ENCODE data around the gene TOMM22.

The TOMM22 gene

DNA sequence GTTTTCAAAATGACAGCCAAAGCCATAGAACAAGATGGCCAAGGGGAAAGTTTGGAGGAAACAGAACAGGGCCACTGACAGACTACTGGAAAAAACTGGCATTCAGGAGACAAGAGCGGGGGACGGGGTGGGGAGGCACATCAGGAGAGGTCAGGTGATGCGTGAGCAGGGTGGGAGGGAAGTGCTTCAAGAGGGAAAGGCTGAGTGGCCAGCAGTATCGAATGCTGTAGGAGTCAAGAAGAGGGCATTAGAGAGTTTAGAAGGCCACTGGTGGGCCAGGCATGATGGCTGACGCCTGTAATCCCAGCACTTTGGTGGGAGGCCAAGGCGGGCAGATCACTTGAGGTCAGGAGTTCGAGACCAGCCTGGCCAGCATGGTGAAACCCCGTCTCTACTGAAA is 32.2 kb downstream of the TOMM22 start:
- DNase-seq = no peak

- no peak for DNase-seq
Observed at GRCh38 chr22:38715176-38715764, 33.5 kb downstream of the TOMM22 start.

GRCh38 chr22:38715852-38716251 is 34.1 kb downstream of the TOMM22 start:
- DNase-seq = no peak

- no peak for DNase-seq
Observed at GRCh38 chr22:38716271-38716670, 34.5 kb downstream of the TOMM22 start.

DNA sequence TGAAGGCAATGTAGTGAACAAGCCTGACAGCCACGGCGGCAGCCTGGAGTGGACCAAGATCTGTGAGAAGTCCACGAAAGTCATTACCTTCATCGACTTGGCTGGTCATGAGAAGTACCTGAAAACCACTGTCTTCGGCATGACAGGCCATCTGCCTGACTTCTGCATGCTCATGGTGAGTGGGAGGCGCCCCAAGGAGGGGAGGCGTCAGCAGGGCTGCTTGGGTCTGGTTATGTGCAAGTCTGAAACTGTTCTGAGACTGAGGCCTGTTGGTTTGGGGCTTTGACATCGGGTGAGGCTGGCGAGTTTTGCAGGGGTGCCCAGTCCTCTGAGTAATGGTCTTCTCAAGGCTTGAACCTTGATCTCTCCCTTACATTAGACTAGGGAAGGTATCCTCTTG is 35.1 kb downstream of the TOMM22 start:
- no peak for DNase-seq

DNA sequence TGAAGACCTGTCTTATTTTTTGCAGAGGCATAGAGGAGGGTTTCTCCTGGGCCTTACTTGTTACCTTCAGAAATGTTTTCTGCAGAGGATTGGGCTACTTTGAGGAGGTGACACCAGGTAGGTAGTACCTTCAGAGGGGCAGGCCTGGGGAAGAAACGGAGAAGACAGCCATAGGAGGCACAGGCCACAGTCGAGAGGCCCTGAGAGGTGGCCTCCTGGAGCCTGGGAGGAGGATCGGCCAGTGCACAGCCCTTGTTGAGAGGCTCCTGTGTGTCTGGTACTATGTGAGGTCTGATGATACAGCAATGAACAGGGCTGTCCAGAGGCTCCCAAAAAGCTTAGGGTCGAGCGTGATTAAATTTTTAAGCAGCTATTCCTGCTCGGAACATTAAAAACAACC is 35.5 kb downstream of the TOMM22 start:
- DNase-seq = no peak

- no peak for DNase-seq
Observed at GRCh38 chr22:38718414-38718813, 36.7 kb downstream of the TOMM22 start.

DNA sequence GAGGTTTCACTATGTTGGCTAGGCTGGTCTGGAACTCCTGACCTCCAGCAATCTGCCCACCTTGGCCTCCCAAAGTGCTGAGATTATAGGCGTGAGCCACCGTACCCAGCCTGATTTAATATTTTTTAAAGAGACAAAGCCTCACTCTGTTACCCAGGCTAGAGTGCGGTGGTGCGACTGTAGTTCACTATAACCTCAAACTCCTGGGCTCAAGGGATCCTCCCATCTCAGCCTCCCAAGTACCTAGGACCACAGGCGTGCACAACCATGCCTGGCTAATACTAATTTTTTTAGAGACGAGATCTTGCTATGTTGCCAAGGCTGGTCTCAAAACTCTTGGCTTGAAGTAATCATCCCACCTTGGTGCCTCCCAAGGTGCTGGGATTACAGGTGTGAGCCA is 37.4 kb downstream of the TOMM22 start:
- no peak for DNase-seq

- DNase-seq = no peak
Observed at GRCh38 chr22:38720350-38720749, 38.6 kb downstream of the TOMM22 start.

DNA sequence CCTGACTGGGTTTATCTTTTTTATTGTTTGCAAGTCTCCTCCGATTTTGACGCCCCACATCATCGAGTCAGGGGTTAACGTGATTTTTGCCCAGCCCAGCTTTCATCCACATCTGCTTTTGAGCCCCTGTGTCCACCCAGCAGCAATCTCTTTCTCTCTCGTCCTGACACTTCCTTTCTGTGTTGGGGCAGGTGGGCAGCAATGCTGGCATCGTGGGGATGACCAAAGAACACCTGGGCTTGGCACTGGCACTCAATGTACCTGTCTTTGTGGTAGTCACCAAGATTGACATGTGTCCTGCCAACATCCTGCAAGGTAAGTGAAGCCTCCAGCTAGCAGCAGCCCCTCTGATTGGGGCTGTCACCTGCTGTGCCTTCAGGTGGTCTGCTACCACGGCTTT is 39.8 kb downstream of the TOMM22 start:
- no peak for DNase-seq

GRCh38 chr22:38724176-38724575 is 42.4 kb downstream of the TOMM22 start:
- no peak for DNase-seq

GRCh38 chr22:38724926-38725571 is 43.3 kb downstream of the TOMM22 start:
- DNase-seq = no peak

GRCh38 chr22:38725900-38726655 is 44.3 kb downstream of the TOMM22 start:
- DNase-seq = no peak

DNA sequence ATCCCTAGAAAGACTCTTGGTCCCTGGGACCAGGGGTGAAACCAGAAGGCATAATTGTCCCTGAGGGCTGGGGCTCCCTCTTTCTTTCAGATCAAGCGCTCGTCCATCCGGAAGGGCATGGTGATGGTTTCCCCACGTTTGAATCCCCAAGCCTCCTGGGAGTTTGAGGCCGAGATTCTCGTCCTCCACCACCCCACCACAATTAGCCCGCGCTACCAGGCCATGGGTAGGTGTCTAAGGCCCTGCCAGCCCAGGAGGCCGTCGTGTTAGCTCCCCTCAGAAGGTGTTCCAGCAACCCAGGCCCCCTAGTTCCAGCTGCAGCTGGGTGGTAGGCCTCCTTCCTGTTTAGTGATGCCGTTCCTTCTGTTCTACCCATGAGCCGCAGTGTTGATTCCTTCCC is 45.4 kb downstream of the TOMM22 start:
- DNase-seq = no peak

DNA sequence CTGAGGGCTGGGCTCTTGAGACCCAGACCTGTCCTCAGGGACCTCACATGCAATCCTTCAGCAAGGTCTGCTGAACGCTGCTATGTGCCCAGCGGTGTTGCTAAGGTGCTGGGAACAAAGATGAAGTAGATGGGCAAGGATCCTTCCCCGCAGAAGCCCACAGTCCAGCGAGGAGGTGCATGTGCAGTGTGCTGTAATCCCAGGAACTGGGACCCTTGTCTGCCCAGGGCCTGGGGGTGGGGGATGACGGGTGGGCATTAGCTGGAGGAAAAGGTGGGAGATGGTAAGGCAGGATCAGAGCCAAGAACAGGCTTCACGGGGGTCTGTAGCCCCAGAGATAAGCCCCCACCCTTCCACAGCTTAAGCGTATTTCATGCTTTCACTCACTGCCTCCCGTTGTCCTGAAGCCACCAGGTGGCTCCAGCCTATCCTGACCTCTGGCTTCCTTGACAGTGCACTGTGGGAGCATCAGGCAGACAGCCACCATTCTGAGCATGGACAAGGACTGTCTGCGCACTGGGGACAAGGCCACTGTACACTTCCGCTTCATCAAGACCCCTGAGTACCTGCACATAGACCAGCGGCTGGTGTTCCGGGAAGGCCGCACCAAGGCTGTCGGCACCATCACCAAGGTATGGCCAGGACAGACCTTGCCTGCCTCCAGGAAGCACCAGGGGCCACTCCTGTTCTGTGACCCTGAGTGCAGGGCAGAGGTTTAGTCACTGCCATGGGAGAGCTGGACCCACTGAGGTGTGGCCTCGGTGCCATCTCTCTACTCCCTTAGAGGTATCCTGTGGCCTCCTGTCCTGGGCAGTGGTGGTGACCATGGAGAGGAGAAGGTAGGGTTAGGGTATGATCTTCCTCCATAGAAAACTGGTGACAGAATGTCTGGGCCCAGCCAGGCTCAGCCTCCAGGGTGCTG is 46.0 kb downstream of the TOMM22 start:
- no peak for DNase-seq

DNA sequence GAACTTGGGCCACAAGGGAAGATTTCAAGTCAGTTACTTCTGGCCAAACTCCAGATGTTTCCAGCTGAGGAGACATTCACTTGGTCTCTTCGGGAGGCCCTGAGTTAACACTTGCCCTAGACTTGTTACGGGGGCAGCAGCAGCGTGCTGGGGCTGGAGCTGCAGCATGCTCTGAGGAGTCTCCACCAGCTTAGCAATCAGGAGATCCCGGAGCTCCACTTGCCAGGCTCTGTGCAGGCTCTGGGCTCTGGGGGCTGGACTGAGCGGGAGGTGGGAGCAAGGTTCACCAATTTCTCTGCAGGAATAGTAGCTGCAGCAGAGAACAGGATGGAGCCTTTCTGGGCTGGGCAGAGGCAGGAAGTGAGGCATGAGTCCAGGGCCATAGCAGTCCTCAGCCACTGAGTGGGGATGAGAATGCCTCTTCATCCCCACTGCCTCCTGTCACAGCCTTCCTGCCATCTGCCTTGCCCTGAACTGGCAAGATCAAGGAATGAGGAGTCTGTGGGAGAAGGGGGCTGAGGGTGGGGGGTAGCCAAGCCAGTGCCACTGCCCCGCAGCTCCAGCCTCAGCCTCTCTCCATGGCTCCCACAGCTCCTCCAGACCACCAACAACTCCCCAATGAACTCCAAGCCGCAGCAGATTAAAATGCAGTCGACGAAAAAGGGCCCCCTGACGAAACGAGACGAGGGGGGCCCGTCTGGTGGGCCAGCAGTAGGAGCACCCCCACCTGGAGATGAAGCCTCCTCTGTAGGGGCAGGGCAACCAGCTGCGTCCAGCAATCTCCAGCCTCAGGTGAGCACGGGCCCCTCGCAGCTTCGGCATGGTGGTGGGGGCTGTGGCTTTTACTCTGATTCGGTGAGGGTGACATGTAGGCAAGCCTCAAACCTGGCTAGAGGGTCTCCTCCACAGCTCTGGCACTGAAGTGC is 47.4 kb downstream of the TOMM22 start:
- DNase-seq = no peak

DNA sequence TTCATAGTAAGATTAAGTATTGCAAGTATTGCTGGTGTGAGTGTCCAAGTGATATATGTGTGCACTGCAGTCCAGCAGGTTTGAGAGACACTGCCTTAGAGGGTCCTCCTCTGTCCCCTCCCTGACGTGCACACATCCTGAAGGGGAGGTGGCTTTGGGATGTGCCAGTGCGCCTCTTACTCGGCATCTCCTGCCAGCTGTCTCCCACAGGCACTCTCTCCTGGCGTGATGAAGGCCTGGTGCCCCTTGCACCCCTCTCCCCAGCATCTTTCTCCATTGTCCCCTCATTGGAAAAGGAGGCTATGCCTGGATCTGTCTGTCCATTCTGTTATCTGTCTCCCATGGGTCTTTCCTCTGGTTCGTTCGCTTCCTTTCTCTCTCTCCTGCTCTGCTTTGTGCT is 48.2 kb downstream of the TOMM22 start:
- DNase-seq = no peak

DNA sequence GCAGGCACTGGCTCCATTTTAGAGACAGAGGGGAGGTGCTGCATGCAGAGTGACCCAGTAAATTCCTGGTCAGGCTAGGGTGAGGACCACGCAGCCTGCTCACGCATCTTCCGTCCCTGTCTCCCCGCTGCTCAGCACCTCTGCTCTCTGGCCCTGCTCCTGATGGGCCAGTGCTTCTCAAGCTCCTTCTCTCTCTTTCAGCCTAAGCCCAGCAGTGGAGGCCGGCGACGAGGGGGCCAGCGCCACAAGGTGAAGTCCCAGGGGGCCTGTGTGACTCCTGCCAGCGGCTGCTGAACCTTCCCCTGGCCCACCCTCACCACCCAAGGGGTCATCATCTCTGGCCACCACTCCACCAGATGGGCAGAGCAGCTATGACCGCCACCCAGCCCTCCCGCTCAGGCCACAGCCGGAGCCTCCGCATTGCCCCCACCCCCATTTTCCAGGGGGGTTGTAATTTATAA is 48.7 kb downstream of the TOMM22 start:
- no peak for DNase-seq

GRCh38 chr22:38731703-38732161 is 50.0 kb downstream of the TOMM22 start:
- DNase-seq = no peak

GRCh38 chr22:38732251-38732815 is 50.6 kb downstream of the TOMM22 start:
- no peak for DNase-seq

DNA sequence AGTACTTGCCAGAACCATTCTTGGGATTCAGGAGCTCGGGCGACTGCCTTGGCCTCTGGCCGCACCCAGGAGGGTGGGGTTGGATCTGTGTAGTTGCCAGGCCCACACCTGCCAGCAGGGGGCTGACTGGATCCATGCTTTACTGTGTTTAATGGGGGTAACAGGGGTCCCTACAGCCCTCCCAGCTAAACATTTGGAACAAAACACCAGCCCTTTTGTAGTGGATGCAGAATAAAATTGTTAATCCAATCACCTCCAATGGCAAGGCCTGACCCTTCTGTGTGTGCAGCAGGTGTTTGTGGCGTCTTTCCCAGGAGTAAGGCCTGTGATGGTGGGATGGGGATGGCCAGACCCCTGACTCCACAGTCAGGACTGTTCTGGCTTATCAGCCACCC is 51.6 kb downstream of the TOMM22 start:
- DNase-seq = no peak
